ENCODE measurements around the gene PTPRA. TPM values are rescaled to one million over a fixed set of nuclear protein-coding genes. Genes with fewer than 3 reads are reported as not detected.
A peak's percentile ranks its signal among the peaks of the same experiment; 100 is the strongest.

The PTPRA gene
- total and polyA plus RNA-seq, 2 of the 13 experiments (the other 11 are each of a cell fraction or from before 2014, with no cell fraction given), result 47.2 to 127 TPM

DNA sequence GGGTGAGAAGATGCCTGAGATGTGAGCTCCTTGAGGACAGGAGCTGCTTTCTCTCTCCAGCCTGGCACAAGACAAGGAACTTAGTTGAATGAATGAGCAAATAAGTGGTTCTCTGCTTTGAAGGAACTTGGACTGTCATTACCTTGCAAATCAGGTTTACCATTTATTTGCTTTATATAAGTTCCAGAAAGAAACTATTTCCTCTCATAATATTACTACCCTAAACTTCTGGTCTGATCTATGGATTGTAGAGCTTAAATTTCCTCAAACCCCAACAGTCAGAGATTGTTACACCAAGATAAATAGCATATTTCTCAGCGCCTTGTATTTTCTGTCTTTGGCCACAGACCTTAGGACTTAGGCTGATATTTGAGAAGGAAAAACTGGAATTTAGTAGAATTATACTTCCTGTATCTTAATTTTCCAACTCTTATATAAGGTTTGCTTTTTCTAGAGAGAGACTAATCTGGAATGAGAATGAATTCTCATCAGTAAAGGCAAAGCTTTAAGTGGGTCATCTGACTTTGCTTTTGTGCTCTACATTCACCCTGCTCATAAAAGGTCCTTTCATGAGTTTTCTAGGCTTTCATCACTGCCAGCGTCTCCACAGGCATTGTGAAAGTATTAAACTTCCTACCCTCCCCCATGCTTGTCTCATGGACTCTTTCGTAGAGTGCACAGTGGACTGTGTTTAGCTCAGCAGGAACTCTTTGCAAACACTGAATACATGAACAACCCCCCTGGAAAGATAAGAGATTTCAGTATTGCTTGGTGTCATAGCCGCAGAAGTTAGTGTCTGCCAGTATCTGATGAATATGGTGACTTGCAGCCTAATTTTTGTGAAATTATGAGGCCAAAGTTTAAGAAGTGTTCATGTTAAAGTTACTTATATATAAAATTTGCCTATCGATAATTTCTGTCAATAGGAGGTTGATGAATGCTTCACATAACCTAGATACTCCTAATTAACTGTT is 74.0 kb downstream of the PTPRA start (continued):
- TF ChIP-seq TAF1 (CRISPR knock-in tag; IDR thresholded peaks at IDR 0.05) (no peak), HNRNPL (IDR thresholded peaks at IDR 0.05; ENCODE audit: low read depth, low read length) (no peak), ZNF251 (CRISPR knock-in tag; IDR thresholded peaks at IDR 0.05) (no peak), MAZ (IDR thresholded peaks at IDR 0.05; ENCODE audit: borderline replicate concordance, low read depth, low read length) (no peak), MAZ (CRISPR knock-in tag; IDR thresholded peaks at IDR 0.05; ENCODE audit: low read depth) (peak; percentile 35; the same call in 1 of the 2 replicates), ZNF878 (CRISPR knock-in tag; IDR thresholded peaks at IDR 0.05) (peak; percentile 18; the same call in 1 of the 2 replicates), SCMH1 (CRISPR knock-in tag; IDR thresholded peaks at IDR 0.05; ENCODE audit: borderline replicate concordance) (no peak), ARNT2 (CRISPR knock-in tag; IDR thresholded peaks at IDR 0.05; ENCODE audit: low read depth) (no peak; the same call in 1 of the 2 replicates), MEIS1 (CRISPR knock-in tag; IDR thresholded peaks at IDR 0.05; ENCODE audit: borderline replicate concordance) (0 out of 2 replicates have a peak, but pooled peaks have one; percentile 37), IRX3 (CRISPR knock-in tag; IDR thresholded peaks at IDR 0.05; ENCODE audit: borderline replicate concordance, low read depth) (no peak), TAF15 (IDR thresholded peaks at IDR 0.05; ENCODE audit: low read depth, low read length, poor library complexity, severe bottlenecking) (no peak), REXO4 (CRISPR knock-in tag; IDR thresholded peaks at IDR 0.05; ENCODE audit: borderline replicate concordance) (no peak), FOSL1 (CRISPR knock-in tag; IDR thresholded peaks at IDR 0.05; ENCODE audit: borderline replicate concordance) (no peak), CSRNP1 (CRISPR knock-in tag; IDR thresholded peaks at IDR 0.05) (peak; percentile 75; the same call in 1 of the 2 replicates), ZBTB26 (CRISPR knock-in tag; IDR thresholded peaks at IDR 0.05; ENCODE audit: borderline replicate concordance) (peak; percentile 100), ZNF282 (IDR thresholded peaks at IDR 0.05; ENCODE audit: partially characterized antibody) (no peak), MED8 (CRISPR knock-in tag; IDR thresholded peaks at IDR 0.05; ENCODE audit: insufficient replicate concordance) (no peak), ZNF24 (IDR thresholded peaks at IDR 0.05) (peak; percentile 76; the same call in 1 of the 2 replicates), ZNF446 (CRISPR knock-in tag; IDR thresholded peaks at IDR 0.05) (no peak), TEF (CRISPR knock-in tag; IDR thresholded peaks at IDR 0.05) (no peak), ZNF703 (CRISPR knock-in tag; IDR thresholded peaks at IDR 0.05; ENCODE audit: borderline replicate concordance) (0 out of 2 replicates have a peak, but pooled peaks have one; percentile 57), FOXJ3 (CRISPR knock-in tag; IDR thresholded peaks at IDR 0.05; ENCODE audit: borderline replicate concordance) (peak; percentile 91)
- TF ChIP-seq, protein P1, sequence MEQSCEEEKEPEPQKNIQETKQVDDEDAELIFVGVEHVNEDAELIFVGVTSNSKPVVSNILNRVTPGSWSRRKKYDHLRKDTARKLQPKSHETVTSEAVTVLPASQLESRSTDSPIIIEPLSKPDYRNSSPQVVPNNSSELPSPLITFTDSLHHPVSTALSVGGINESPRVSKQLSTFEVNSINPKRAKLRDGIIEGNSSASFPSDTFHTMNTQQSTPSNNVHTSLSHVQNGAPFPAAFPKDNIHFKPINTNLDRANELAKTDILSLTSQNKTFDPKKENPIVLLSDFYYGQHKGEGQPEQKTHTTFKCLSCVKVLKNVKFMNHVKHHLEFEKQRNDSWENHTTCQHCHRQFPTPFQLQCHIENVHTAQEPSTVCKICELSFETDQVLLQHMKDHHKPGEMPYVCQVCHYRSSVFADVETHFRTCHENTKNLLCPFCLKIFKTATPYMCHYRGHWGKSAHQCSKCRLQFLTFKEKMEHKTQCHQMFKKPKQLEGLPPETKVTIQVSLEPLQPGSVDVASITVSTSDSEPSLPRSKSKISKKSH (CRISPR knock-in tag; IDR thresholded peaks at IDR 0.05; ENCODE audit: borderline replicate concordance), result no peak
